ENCODE data around the gene ADAMTSL3. TPM values are rescaled to one million over a fixed set of nuclear protein-coding genes. Genes with fewer than 3 reads are reported as not detected.

ADAMTSL3 gene
- total and polyA plus RNA-seq, 3 experiments from 2014 or later = not detected

- H3K4me1 Mint-ChIP-seq = no peaks in the 10 kb centered on the region
- ChIA-PET CTCF (no interaction called here), POLR2A (no interaction called here)
- no peak overlapping the region for H3K27ac Mint-ChIP-seq
- peaks cover 0 to 3% (median 0%) of the 10 kb centered on the region in 5 donors for H3K9me3 Mint-ChIP-seq
- Histone ChIP-seq H3K27ac (ENCODE audit: low read depth, low read length) (no peak overlapping the region), H3K4me1 (ENCODE audit: insufficient read depth, low read length) (no peaks in the 10 kb centered on the region), H3K36me3 (ENCODE audit: insufficient read depth, low read length) (no peaks in the 10 kb centered on the region), H3K9me3 (ENCODE audit: low read length) (no peaks in the 10 kb centered on the region), H3K4me3 (ENCODE audit: low read length) (no peak overlapping the region), H3K27me3 (ENCODE audit: insufficient read depth, low read length, poor library complexity, severe bottlenecking) (no peaks in the 10 kb centered on the region)
- DNase-seq = no peak
- peaks cover 2 to 15% of the 10 kb centered on the region in 2 donors for H3K27me3 Mint-ChIP-seq
- H3K4me3 Mint-ChIP-seq = no peak overlapping the region
- no peaks in the 10 kb centered on the region for H3K36me3 Mint-ChIP-seq
Measured at GRCh38 chr15:83889995-83890394, 236.1 kb downstream of the ADAMTSL3 start.

- H3K9me3 Mint-ChIP-seq = peaks cover 0 to 3% (median 0%) of the 10 kb centered on the region in 5 donors
- H3K27ac Mint-ChIP-seq = no peak overlapping the region
- H3K36me3 Mint-ChIP-seq = no peaks in the 10 kb centered on the region
- Histone ChIP-seq H3K36me3 (ENCODE audit: insufficient read depth, low read length) (no peaks in the 10 kb centered on the region), H3K9me3 (ENCODE audit: low read length) (no peaks in the 10 kb centered on the region), H3K4me1 (ENCODE audit: insufficient read depth, low read length) (no peaks in the 10 kb centered on the region), H3K27me3 (ENCODE audit: insufficient read depth, low read length, poor library complexity, severe bottlenecking) (no peaks in the 10 kb centered on the region), H3K27ac (ENCODE audit: low read depth, low read length) (no peak overlapping the region), H3K4me3 (ENCODE audit: low read length) (no peak overlapping the region)
- POLR2A ChIA-PET = no interaction called here
- H3K4me1 Mint-ChIP-seq = no peaks in the 10 kb centered on the region
- H3K4me3 Mint-ChIP-seq = no peak overlapping the region
- CTCF ChIA-PET = no interaction called here
- DNase-seq = no peak
- H3K27me3 Mint-ChIP-seq = peaks cover 2 to 14% of the 10 kb centered on the region in 2 donors
Measured at GRCh38 chr15:83890587-83890986, 236.7 kb downstream of the ADAMTSL3 start.

- H3K4me3 ChIP-seq (ENCODE audit: low read length) = no peak overlapping the region
- H3K27me3 ChIP-seq (ENCODE audit: insufficient read depth, low read length, poor library complexity, severe bottlenecking) = no peaks in the 10 kb centered on the region
- peaks cover 0 to 3% (median 0%) of the 10 kb centered on the region in 5 donors for H3K9me3 Mint-ChIP-seq
- H3K36me3 ChIP-seq (ENCODE audit: insufficient read depth, low read length) = no peaks in the 10 kb centered on the region
- no peaks in the 10 kb centered on the region for H3K36me3 Mint-ChIP-seq
- H3K27me3 Mint-ChIP-seq = peaks cover 2 to 14% of the 10 kb centered on the region in 2 donors
- POLR2A ChIA-PET = no interaction called here
- H3K9me3 ChIP-seq (ENCODE audit: low read length) = no peaks in the 10 kb centered on the region
- H3K4me1 ChIP-seq (ENCODE audit: insufficient read depth, low read length) = no peaks in the 10 kb centered on the region
- no peak for DNase-seq
- no peak overlapping the region for H3K4me3 Mint-ChIP-seq
- no peak overlapping the region for H3K27ac Mint-ChIP-seq
- CTCF ChIA-PET = interaction anchor here (1.0 kb wide), 1 partner anchor 12 kb away, joined by 3 read pairs; no protein-coding TSS in a partner anchor
- H3K4me1 Mint-ChIP-seq = no peaks in the 10 kb centered on the region
- no peak overlapping the region for H3K27ac ChIP-seq (ENCODE audit: low read depth, low read length)
Measured at GRCh38 chr15:83892498-83892897, 238.6 kb downstream of the ADAMTSL3 start.

- H3K9me3 ChIP-seq (ENCODE audit: low read length) = no peaks in the 10 kb centered on the region
- no peaks in the 10 kb centered on the region for H3K27me3 ChIP-seq (ENCODE audit: insufficient read depth, low read length, poor library complexity, severe bottlenecking)
- POLR2A ChIA-PET = no interaction called here
- H3K27me3 Mint-ChIP-seq = peaks cover 2 to 15% of the 10 kb centered on the region in 2 donors
- H3K9me3 Mint-ChIP-seq = peaks cover 0 to 3% (median 0%) of the 10 kb centered on the region in 5 donors
- H3K36me3 Mint-ChIP-seq = no peaks in the 10 kb centered on the region
- no peaks in the 10 kb centered on the region for H3K4me1 Mint-ChIP-seq
- H3K4me1 ChIP-seq (ENCODE audit: insufficient read depth, low read length) = no peaks in the 10 kb centered on the region
- no peaks in the 10 kb centered on the region for H3K36me3 ChIP-seq (ENCODE audit: insufficient read depth, low read length)
- no peak overlapping the region for H3K27ac ChIP-seq (ENCODE audit: low read depth, low read length)
- DNase-seq = no peak
- H3K27ac Mint-ChIP-seq = no peak overlapping the region
- no peak overlapping the region for H3K4me3 ChIP-seq (ENCODE audit: low read length)
- CTCF ChIA-PET = no interaction called here
- H3K4me3 Mint-ChIP-seq = no peak overlapping the region
Measured at GRCh38 chr15:83893308-83893707, 239.4 kb downstream of the ADAMTSL3 start.

- CTCF ChIA-PET = no interaction called here
- peaks cover 7 to 8% of the 10 kb centered on the region in 2 donors for H3K27me3 Mint-ChIP-seq
Measured at GRCh38 chr15:83897037-83897436, 243.1 kb downstream of the ADAMTSL3 start.

GRCh38 chr15:83898361-83898760 lies 244.4 kb downstream of the ADAMTSL3 start:
- no peaks in the 10 kb centered on the region for H3K9me3 ChIP-seq (ENCODE audit: low read length)
- Mint-ChIP-seq H3K9me3 (peaks cover 0 to 11% (median 0%) of the 10 kb centered on the region in 5 donors), H3K4me3 (no peak overlapping the region), H3K4me1 (no peaks in the 10 kb centered on the region), H3K36me3 (no peaks in the 10 kb centered on the region), H3K27ac (no peak overlapping the region), H3K27me3 (peaks cover 4 to 7% of the 10 kb centered on the region in 2 donors)
- H3K36me3 ChIP-seq (ENCODE audit: insufficient read depth, low read length) = no peaks in the 10 kb centered on the region
- no peak overlapping the region for H3K27ac ChIP-seq (ENCODE audit: low read depth, low read length)
- DNase-seq = no peak
- POLR2A ChIA-PET = no interaction called here
- H3K4me1 ChIP-seq (ENCODE audit: insufficient read depth, low read length) = no peaks in the 10 kb centered on the region
- no peaks in the 10 kb centered on the region for H3K27me3 ChIP-seq (ENCODE audit: insufficient read depth, low read length, poor library complexity, severe bottlenecking)
- CTCF ChIA-PET = no interaction called here
- no peak overlapping the region for H3K4me3 ChIP-seq (ENCODE audit: low read length)

More at GRCh38 chr15:83897037-83897436, 243.1 kb downstream of the ADAMTSL3 start:
- Mint-ChIP-seq H3K4me1 (no peaks in the 10 kb centered on the region), H3K27ac (no peak overlapping the region), H3K4me3 (no peak overlapping the region), H3K9me3 (peaks cover 0 to 5% (median 0%) of the 10 kb centered on the region in 5 donors), H3K36me3 (no peaks in the 10 kb centered on the region)
- POLR2A ChIA-PET = no interaction called here
- H3K36me3 ChIP-seq (ENCODE audit: insufficient read depth, low read length) = no peaks in the 10 kb centered on the region
- H3K27me3 ChIP-seq (ENCODE audit: insufficient read depth, low read length, poor library complexity, severe bottlenecking) = no peaks in the 10 kb centered on the region
- H3K4me1 ChIP-seq (ENCODE audit: insufficient read depth, low read length) = no peaks in the 10 kb centered on the region
- DNase-seq = no peak
- no peak overlapping the region for H3K27ac ChIP-seq (ENCODE audit: low read depth, low read length)
- no peak overlapping the region for H3K4me3 ChIP-seq (ENCODE audit: low read length)
- H3K9me3 ChIP-seq (ENCODE audit: low read length) = no peaks in the 10 kb centered on the region

- H3K36me3 ChIP-seq (ENCODE audit: insufficient read depth, low read length) = no peaks in the 10 kb centered on the region
- H3K4me1 ChIP-seq (ENCODE audit: insufficient read depth, low read length) = no peaks in the 10 kb centered on the region
- DNase-seq = no peak
- Mint-ChIP-seq H3K27me3 (peaks cover 4 to 7% of the 10 kb centered on the region in 2 donors), H3K9me3 (peaks cover 0 to 11% (median 0%) of the 10 kb centered on the region in 5 donors), H3K27ac (no peak overlapping the region), H3K4me3 (no peak overlapping the region), H3K4me1 (no peaks in the 10 kb centered on the region), H3K36me3 (no peaks in the 10 kb centered on the region)
- no peaks in the 10 kb centered on the region for H3K9me3 ChIP-seq (ENCODE audit: low read length)
- ChIA-PET CTCF (no interaction called here), POLR2A (no interaction called here)
- no peak overlapping the region for H3K27ac ChIP-seq (ENCODE audit: low read depth, low read length)
- H3K27me3 ChIP-seq (ENCODE audit: insufficient read depth, low read length, poor library complexity, severe bottlenecking) = no peaks in the 10 kb centered on the region
- no peak overlapping the region for H3K4me3 ChIP-seq (ENCODE audit: low read length)
Measured at GRCh38 chr15:83899670-83900069, 245.7 kb downstream of the ADAMTSL3 start.

GRCh38 chr15:83904107-83905040 lies 250.5 kb downstream of the ADAMTSL3 start:
- ChIA-PET CTCF (no interaction called here), POLR2A (no interaction called here)
- Mint-ChIP-seq H3K4me1 (no peaks in the 10 kb centered on the region), H3K4me3 (no peak overlapping the region), H3K27ac (no peak overlapping the region), H3K36me3 (no peaks in the 10 kb centered on the region), H3K27me3 (peaks cover 0 to 3% of the 10 kb centered on the region in 2 donors), H3K9me3 (peaks cover 0 to 9% (median 4%) of the 10 kb centered on the region in 5 donors)
- Histone ChIP-seq H3K4me3 (ENCODE audit: low read length) (no peak overlapping the region), H3K9me3 (ENCODE audit: low read length) (no peaks in the 10 kb centered on the region), H3K27ac (ENCODE audit: low read depth, low read length) (no peak overlapping the region), H3K27me3 (ENCODE audit: insufficient read depth, low read length, poor library complexity, severe bottlenecking) (no peaks in the 10 kb centered on the region), H3K36me3 (ENCODE audit: insufficient read depth, low read length) (no peaks in the 10 kb centered on the region), H3K4me1 (ENCODE audit: insufficient read depth, low read length) (no peaks in the 10 kb centered on the region)
- no peak for DNase-seq
